Retina (tissue), 1 donor: ENCODE data around the gene FNDC3B.

Source experiments
- DNase-seq: peaks from one replicate; pipeline ENCODE4 v3.0.0-alpha.2; 2016

Gene FNDC3B

DNA sequence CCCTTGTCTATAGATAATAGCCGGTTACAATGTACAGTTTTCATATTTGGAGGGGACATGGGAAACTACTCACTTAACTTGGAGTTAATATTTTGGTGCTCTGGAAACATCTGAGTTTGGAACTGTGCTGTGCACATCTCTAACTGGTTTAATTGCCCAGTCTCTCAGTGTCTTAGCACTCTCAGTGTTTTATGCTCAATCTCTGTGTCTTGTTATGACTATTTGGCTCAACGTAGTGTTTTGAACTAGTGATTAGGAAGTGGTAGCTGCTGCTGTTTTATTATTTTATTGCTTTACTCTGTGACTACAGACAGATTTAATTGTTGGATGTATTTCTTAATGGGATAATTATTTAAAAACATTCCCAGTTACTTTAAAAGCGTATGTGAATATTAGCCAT, 17.0 kb downstream of the FNDC3B start:
- no peak for DNase-seq

DNA sequence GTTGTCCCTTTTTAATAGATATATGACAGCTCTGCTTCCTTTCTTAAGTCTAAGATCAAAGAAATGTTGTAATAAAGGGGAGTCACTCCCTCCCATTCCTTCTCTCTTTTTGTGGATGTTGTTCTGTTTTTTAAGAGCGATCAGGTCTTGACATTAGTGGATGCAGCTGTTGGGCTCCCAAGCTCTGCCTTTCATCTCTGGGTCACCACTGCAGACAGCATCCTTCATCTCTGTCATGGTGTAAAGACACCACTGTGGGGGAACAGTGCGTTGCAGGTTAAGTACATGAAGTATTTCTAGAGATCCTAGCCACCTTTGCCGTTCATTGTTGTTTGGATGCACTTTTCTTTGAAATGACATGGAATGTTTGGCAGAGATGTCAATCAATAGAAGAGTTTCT, 17.7 kb downstream of the FNDC3B start:
- DNase-seq = no peak

DNA sequence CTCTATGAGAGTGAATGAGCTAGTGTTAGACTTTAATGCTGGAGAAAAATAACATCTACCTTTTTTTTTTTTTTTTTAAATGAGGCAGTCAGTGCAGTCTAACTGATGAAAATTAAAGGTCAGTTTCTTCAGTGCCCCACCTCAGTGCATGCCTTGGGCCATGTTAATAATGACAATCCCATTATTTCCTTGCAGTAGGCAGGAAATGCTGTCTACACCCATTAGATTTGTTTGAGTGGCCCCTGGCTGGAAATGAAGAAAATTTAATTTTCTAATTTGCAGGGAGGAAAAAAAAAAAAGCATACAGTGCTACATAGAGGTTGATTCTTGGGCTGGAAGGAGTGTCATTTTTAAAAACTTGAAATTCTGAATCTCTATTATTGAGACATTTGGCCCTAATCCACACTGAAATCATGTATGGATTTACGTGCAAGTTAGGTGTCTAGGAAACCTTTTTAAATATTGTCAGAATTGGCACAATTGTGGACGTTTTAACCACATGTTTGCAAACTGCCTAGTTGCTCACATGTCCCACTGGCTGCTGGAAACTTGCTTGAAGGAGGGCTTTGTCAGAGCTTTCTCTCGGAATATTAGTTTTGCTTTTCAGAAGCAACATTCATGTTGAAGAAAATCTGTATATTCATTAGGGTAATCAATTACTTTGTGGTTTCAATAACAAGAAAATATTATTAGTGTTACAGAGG, 18.4 kb downstream of the FNDC3B start:
- DNase-seq = no peak

DNA sequence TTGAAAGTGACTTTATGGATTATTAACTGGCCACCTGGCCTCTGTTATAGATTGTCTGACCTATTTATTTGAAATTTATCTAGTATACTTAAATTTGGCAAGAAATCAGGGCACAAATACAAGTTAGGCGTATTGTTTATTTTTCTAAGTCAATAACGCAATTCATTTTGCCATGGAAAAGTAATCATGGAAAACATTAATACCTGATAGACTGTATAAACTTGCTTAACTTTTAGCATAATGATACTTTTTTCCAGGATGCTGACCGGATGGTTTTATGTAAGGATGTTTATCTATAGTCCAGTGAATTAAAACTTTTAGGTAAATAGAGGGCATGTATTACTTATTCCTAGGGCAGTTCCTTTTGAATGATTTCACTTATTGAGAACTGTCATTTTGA, 20.2 kb downstream of the FNDC3B start:
- no peak for DNase-seq

DNA sequence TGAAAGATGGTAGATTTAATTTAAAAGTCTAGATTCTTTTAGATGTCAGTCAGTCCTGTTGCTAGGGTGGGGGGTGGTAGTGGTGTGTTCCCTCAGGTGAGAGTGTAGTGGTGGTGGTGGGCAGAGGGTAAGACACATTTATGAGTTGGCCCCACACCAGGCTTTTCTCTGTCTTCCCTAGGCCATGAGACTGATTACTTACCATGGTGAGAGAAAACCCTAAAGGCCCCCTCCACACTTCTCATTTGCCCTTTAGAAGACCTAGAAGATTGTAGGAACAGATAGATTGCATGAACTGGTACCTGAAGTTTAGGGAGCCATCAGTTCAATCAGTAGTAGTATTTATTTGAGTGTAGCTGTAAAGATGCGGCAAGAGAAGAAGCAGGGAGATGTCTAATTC, 20.9 kb downstream of the FNDC3B start:
- DNase-seq = no peak

DNA sequence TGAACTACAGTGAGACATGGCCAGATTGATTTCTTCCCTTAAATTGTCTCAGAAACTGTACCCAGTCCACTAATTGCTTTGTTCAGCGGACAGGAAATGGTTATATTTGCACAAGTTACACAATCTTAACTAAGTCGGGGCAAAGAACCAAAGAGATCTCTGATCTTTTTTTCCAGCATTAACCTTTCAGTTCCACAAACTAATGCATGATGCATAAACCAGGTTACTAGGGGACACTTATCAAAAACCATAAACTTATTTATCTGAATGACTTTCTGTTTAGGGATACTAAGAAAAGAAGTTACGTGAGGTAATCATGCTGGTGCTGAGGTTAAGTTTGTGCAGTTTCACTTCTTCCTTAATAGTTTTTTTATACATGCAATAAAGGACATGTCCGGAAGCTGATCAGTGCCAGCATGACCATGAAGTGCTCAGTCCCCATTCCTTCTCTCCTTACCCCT, 22.4 kb downstream of the FNDC3B start:
- no peak for DNase-seq

DNA sequence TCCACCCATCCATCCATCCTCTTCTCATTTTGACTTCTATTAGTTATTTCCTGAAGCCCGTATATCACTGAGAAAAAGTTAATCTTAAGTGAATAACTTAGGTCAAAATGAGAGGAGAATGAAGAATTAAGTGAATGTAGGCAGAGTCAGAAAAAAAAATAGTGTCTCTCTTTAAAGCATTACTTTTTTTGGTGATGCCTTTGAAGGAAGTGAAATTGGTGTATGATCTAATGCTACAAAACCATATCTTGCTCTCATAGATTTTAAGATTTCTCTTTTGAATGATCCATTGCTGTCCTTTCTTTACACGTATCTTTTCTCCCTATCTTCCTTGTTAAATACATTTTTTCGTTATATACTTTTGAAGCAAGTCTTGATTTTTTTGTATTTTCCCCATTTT, 23.4 kb downstream of the FNDC3B start:
- no peak for DNase-seq

DNA sequence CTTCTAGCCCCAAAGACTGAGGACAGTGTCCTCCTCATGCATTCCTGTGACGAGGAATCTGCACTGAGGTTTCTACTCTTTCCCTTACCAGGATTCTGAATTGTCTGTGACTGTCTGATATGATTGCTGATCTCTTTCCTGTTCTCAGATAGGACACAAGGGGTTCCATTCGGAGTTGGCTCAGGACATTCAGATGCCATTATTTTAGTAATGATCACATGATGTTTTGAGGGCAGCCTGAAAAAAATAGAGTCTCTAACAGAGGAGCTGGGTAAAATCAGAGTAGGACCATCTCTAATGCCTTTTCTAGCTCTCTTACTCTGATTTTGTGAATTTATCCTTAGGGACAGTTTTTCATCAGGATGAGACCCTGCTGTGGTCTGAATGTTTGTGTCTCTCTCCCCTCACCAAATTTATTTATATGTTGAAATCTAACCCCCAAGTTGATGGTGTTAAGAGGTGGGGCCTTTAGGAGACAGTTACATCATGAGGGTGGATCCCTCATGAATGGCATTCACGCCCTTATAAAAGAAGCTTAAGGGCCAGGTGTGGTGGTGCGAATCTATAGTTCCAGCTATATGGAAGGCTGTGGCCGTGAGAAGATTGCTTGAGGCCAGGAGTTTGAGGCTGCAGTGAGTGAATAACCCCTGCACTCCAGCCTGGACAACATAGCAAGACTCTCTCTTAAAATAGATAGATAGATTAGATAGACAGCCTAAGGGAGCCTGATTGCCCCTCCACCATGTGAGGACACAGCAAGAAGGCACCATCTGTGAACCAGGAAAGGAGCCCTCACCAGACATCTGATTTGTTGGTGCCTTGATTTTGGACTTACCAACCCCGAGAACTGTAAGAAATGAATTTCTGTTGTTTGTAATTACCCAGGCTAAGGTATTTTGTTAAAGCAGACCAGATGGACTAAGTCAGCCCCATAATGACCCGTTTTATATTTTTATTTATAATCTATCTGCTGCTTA, 24.4 kb downstream of the FNDC3B start:
- no peak for DNase-seq

DNA sequence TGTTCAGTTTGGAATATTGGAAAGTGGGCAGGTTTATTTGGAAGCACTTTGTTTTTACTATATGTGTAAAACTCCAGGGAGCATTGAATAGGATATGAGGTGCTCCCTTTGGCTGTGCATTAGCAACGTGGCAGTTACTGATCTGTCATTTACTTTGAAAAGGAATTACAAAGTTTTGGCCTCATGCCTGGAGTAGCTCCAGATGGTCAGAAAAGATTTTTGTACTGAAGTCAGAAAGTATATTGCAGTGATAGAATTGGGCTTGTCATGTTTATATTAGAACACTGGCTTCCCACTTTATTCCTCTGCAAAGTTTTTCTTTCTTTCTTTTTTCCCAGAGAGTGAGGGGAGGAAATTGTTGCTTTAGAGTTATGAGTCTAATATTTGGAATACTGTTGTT, 26.1 kb downstream of the FNDC3B start:
- DNase-seq = no peak

DNA sequence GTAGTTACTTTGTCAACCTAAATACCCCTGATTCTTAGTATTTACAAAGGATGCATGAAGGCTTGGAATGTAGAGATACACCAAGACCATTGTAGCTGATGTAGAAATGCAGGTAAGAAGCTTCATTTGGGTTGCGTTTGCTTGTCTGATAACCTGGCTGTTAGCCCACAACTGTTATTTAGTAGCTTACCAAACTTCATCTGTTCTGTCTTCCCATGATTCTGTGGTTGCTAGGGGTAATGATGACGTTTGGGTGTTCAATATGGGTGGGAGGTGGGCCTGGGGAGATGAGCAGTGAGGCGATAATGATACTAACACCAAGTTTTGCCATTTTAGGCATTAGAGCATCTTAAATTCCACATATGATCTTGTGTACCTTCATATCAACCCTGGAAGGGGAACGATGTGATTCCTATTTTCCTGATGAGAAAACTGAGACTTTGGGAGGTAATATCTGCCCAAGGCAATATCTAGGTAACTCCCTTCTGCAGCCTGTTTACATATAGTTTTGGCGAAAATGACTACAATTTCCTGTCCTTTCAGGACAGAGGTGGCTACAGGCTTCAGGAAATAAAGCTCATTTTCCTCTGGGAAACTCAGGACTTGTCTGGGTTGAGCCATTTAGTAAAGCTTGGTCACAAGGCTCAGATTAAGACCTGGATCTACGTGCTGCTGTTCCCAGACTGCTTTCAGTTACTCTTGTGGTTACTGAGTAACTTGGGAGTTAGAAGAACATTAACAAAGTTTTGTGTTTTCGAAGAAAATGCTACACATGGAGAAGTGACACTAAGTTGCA, 26.8 kb downstream of the FNDC3B start:
- no peak for DNase-seq

DNA sequence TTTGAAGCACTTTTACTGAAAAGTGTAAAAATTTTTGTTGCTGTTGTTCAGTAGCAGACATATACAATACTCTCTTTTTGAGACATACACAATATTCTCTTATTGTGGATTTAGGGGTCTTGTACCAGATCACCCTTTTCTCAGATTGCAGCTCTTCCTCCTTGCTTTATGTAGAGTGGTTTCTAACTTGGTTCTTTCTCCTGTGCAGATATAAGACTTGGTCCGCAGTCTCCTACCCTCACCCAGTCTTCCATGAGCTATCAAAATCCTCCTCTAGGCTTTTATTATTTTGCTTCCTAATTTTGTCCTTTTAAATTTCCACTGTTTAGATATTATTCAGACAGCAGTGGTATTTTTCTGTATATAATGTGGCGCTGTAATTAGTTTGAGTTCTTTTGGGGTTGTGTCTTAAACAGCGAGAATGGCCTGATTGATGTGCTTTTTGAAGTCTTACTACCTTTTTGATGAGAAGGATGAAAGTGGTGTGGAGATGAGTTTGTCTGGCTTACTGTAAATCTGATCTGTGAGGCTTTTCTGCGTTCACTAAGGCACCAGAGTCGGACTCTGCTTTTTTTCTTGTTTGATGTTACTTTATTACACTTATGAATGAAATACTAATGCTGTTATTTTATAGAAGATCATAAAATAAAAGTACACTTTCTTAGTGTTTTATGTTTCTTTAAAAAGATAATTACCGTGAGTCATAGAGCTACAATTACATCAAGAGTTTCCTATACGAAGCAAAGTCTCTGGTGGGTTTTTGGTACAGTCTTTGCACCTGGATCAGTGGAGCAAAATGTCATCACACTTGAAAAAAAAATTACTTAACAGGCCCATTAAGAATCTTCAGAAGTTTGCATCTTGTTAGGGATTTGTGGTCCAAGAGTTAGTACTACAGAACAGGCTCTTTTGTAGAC, 27.8 kb downstream of the FNDC3B start:
- DNase-seq = no peak

DNA sequence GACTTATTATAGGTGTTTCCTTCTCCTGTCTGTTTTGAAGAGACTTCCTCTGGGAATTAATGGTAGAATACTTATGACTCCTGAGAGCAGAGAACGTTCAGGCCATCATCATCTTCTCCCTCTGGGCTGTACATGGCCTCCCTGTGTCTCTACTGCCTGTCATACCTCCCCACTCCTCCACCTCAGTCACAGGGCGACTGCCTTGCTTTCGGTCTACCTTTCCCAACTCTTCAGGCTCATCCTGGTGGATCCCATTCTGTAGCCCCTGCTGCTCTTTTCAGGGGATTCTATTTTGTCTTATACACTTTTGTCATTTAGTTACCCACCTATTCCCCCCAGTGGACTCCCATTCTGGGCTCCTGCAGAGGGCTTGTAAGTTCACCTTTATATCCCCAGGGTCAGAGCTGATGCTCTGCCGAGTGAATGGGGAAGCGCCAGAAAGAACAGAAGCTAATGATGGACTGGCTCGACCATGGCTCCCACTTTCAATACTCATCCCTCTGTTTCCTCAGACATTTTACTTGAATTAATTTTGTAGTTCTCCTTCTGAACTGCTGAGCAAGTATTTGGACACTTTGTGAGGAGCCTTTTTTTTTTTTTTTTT, 28.6 kb downstream of the FNDC3B start:
- DNase-seq = no peak

DNA sequence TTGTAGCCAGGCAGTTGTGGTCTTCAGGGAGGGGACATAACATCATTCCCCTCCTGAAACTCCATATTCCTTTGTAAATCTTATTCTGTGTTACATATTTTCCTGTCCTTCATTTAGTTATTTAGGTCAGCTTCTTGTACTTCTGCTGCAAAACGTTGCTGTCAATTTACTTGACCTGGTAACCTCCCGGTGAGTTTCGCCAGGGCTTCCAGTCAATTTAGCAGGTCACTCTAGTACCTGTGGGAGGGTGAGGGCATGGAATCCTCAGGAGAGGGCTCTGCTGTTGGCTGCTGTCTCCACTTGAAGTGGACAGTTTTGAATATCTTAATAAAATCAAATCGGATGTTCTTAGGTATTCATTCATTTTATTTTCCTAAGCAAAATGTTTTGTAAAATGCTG, 29.6 kb downstream of the FNDC3B start:
- DNase-seq = no peak

DNA sequence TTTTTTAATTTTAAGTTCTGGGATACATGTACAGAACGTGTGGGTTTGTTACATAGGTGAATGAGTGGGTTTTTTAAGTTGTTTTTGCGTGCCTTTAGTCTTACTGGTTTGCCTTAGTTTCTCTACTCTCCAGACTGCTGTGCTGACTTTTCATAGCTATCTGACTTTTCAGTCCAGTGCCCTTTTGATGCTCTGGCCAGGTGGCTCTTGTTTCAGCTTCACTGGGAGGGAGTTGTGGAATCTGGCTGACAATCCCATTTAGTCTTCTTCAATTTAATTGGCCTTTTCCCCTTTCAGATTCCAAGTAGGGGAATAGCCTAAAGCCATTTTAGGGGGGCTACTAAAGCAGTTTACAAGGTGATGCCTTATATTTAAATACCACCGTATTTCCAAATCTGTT, 30.1 kb downstream of the FNDC3B start:
- no peak for DNase-seq

DNA sequence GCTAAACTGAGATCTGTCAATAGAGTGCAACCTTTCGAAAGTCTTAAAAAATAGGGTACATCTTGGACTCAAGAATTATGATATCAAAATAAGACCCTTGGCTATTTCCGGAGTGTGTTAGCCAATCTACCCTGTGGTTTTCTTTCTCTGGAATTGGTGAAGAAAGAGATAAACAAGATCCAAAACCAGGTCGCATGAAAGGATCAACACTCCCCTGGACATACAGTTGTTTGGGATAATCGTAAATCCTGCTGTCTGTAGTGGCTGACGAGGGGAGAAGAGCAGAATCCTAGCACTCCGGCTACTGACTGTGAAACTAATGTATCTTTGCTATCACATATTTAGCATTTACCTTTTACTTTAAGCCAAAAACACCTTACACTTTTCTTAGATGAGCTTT, 30.9 kb downstream of the FNDC3B start:
- DNase-seq = no peak

DNA sequence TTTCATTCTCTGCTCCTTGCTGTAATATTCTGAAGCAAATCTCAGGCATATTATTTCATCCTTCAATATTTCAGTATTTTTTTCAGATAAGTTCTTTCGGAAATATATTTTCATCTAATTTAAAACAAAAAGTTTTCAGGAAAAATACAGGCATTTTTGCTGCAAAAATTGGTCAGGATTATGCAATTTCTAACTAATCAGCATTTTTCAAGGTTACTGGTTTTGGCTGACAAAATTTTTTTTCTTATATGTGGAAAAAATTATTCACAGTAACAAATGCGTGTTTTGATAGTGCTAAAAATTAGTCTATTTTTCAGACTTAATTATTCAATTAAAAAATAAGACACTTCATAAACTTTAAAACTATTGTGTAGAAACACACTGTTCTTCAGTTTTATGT, 31.4 kb downstream of the FNDC3B start:
- no peak for DNase-seq

DNA sequence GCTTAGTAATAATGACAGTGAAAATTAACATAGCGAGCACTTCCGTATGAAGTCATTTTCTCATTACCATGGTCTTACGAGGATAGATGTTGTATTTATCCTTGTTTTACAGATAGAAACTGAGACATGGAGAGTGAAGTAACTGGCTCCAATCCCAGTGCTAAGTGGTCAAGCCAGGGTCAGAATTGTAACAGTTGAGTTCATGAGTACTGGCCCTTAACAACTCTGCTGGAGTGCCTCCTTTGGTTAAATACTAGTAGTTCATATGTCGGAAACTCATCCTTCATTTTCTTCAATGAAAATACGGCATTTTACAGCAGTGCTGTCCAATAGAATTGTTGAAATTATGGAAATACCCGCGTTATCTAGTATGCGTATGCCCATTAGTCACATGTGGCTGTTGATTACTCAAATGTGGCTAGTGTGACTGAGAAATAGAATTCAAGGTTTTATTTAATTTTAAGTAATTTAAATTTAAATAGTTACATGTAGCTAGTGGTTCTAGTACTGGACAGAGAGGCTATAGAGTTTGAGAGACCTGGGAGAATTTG, 32.5 kb downstream of the FNDC3B start:
- no peak for DNase-seq

DNA sequence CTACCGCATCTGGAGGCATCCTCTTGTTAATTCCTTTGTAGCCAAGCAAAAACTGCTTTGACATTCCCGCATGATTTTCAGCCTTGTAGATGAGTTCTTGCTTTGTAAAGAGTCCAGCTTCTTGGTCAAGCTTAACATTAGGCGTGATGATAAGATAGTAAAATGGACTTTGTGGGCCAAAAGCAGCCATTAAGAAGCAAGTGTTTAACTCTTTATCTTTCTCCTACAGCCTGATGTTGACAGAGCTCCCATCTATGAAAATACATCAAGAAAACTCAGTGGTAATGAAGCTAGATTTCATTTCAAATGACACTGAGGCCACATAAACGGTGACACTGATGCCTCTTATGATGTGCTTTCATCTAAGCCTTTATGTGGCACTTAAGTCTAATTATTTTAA, 33.2 kb downstream of the FNDC3B start:
- DNase-seq = no peak

DNA sequence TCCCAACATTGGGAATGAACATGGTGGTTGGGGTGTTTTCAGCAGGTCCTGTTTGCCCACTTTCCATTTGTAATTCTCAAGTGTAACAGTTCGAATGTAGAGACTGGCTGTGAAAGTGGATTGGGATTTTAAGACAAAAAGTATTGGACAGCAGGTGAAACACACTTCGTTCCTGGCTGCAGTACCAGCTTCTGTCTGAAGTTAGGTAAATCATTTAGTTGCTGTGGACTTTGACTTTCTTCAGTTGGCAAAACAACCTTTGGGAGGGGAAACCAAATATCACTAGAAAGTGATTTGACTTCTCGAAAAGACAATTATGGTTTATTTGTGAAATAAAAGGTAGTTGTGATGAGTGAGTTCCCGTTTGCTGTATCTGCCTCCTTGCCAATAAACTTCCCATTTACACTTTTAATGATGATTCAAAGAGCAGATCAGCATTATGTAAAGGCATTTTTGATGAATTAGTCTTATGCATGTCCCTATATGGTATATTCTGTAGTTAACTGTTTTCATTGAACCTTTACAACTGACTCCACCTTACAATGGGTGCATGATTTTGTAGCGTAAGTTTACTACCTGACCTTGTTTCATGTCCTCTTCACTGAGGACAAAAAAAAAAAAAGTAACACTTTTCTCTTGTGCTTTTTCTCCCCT, 34.0 kb downstream of the FNDC3B start:
- no peak for DNase-seq

DNA sequence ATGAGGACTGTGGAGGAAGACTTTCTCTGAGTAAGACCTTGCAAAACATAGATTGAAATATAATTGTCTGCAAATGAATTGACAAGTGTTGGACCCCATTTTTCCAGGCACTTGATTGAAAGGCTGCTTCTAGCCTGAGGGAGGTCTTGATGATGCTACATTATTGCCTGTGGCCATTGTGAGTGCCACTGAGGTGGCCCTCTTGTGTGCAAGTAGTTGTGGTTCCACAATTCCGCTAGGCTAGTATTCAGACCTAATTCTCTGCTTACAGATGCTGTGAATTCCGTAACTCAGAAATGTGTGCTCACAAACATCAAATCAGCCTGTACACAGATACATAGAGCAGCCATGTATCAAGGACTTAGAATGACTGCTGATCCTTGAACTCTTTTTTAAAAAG, 34.7 kb downstream of the FNDC3B start:
- DNase-seq = no peak

DNA sequence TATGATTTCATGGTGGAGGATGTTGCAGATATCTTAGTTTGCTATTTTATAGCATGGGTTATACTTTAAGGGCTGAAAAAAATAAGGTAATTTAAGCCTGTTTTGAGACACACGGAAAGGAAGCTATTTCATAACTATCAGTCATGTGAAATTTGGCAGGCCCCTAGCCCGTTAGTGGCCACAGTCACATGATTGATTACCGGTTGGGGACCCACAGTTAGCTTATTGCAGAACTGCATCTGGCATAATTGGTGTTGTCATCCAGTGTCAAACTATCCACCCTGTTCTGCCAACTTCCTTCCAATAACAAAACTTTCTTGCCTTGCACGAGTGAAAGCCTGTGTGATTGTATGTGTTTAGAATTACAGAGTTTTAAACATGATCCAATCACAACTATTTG, 35.2 kb downstream of the FNDC3B start:
- DNase-seq = no peak
